ENCODE measurements around the gene GATAD1.

The GATAD1 gene

DNA sequence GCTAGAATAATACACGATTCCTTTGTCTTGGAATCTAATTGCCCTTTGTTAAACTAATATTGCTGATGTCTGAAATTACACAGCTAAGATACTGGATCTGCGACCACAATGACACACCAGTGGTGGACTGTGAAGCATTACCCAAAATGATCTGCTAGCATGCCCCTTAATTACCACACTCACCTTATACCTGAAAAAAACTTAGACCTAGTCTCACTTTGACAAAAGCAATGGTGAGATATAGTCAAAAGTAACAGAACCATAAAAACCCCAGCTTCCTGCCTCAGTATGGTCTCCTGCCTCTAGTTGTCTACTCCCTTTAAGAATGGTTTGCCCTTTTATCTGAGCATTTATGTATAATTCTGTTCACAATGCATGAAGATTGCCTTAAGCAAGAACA, 51.3 kb downstream of the GATAD1 start:
- Histone ChIP-seq H3K27me3 (ENCODE audit: control insufficient read depth, insufficient read depth, low read length) (no peaks in the 10 kb centered on the region), H3K36me3 (ENCODE audit: control insufficient read depth, insufficient read depth, low read length) (no peaks in the 10 kb centered on the region), H2AFZ (no peak overlapping the region), H3K9me3 (ENCODE audit: control insufficient read depth, low read length) (no peaks in the 10 kb centered on the region), H3K4me2 (ENCODE audit: low read length) (no peak overlapping the region), H3K79me2 (no peaks in the 10 kb centered on the region), H3K4me3 (ENCODE audit: low read depth, low read length) (no peak overlapping the region), H3K9ac (no peak overlapping the region), H3K27ac (no peak overlapping the region), H3K4me1 (no peaks in the 10 kb centered on the region)
- TF ChIP-seq CTCF (IDR thresholded peaks at IDR 0.05), result no peak

- H3K4me3 ChIP-seq (ENCODE audit: low read depth, low read length), result no peak overlapping the region
- no peaks in the 10 kb centered on the region for H3K27me3 ChIP-seq (ENCODE audit: control insufficient read depth, insufficient read depth, low read length)
- no peaks in the 10 kb centered on the region for H3K79me2 ChIP-seq
- H3K27ac ChIP-seq, result no peak overlapping the region
- no peak overlapping the region for H3K4me2 ChIP-seq (ENCODE audit: low read length)
- no peak overlapping the region for H2AFZ ChIP-seq
- no peaks in the 10 kb centered on the region for H3K36me3 ChIP-seq (ENCODE audit: control insufficient read depth, insufficient read depth, low read length)
- H3K9me3 ChIP-seq (ENCODE audit: control insufficient read depth, low read length), result no peaks in the 10 kb centered on the region
- no peaks in the 10 kb centered on the region for H3K4me1 ChIP-seq
- no peak for TF ChIP-seq CTCF (IDR thresholded peaks at IDR 0.05)
- no peak overlapping the region for H3K9ac ChIP-seq
Observed at GRCh38 chr7:92503767-92504166, 56.5 kb downstream of the GATAD1 start.

DNA sequence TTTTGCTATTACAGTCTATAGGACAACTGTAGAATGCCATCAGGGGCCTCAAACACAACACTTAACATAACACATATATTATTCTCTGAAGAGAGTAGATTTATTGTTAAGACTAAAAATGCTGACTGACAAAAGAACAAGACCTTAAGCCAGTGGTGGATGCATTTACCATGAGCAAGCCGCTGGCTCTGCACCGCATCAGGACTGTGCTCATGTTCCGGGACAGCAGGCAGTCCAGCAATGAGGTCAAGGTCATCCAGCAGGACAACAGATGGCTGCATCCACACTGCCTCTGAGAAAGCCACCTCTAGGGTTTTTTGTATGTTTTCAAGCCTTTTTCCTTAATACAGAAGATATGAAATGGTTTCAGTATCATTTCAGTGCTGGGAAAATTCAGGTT, 57.3 kb downstream of the GATAD1 start:
- H3K79me2 ChIP-seq, result no peaks in the 10 kb centered on the region
- H3K27ac ChIP-seq, result no peak overlapping the region
- no peaks in the 10 kb centered on the region for H3K27me3 ChIP-seq (ENCODE audit: control insufficient read depth, insufficient read depth, low read length)
- H2AFZ ChIP-seq, result no peak overlapping the region
- H3K4me3 ChIP-seq (ENCODE audit: low read depth, low read length), result no peak overlapping the region
- H3K4me1 ChIP-seq, result no peaks in the 10 kb centered on the region
- H3K9ac ChIP-seq, result no peak overlapping the region
- H3K9me3 ChIP-seq (ENCODE audit: control insufficient read depth, low read length), result no peaks in the 10 kb centered on the region
- no peaks in the 10 kb centered on the region for H3K36me3 ChIP-seq (ENCODE audit: control insufficient read depth, insufficient read depth, low read length)
- TF ChIP-seq CTCF (IDR thresholded peaks at IDR 0.05), result no peak
- H3K4me2 ChIP-seq (ENCODE audit: low read length), result no peak overlapping the region

GRCh38 chr7:92506363-92506762, 59.1 kb downstream of the GATAD1 start:
- Histone ChIP-seq H2AFZ (no peak overlapping the region), H3K4me2 (ENCODE audit: low read length) (no peak overlapping the region)

More at GRCh38 chr7:92506363-92506762, 59.1 kb downstream of the GATAD1 start:
- no peak overlapping the region for H3K27ac ChIP-seq
- H3K9me3 ChIP-seq (ENCODE audit: control insufficient read depth, low read length), result no peaks in the 10 kb centered on the region
- no peak overlapping the region for H3K4me3 ChIP-seq (ENCODE audit: low read depth, low read length)
- no peak for TF ChIP-seq CTCF (IDR thresholded peaks at IDR 0.05)
- H3K79me2 ChIP-seq, result no peaks in the 10 kb centered on the region
- no peak overlapping the region for H3K9ac ChIP-seq
- no peaks in the 10 kb centered on the region for H3K27me3 ChIP-seq (ENCODE audit: control insufficient read depth, insufficient read depth, low read length)
- H3K36me3 ChIP-seq (ENCODE audit: control insufficient read depth, insufficient read depth, low read length), result no peaks in the 10 kb centered on the region
- H3K4me1 ChIP-seq, result no peaks in the 10 kb centered on the region
